H9 (cell line): ENCODE results near the gene RIPK1. TPM values are rescaled to one million over a fixed set of nuclear protein-coding genes. Genes with fewer than 3 reads are reported as not detected.

Experiments used
- DNase-seq: peaks from one replicate; pipeline ENCODE4 v3.0.0-alpha.2; 2017
- H2AFZ ChIP-seq: one replicate; pipeline ENCODE4 v1.6.1; 2013; ENCODE audit warnings: mild to moderate bottlenecking, low read length, control low read depth, moderate library complexity
- H2AK5ac ChIP-seq: 2 replicates; pipeline ENCODE4 v1.6.1; 2013; ENCODE audit warnings: low read length, control low read depth, mixed read lengths; ENCODE audit not compliant: insufficient read length
- H2BK120ac ChIP-seq: one replicate; pipeline ENCODE4 v1.6.1; 2013; ENCODE audit warnings: low read depth, mild to moderate bottlenecking, low read length, control low read depth, inconsistent platforms; ENCODE audit not compliant: poor library complexity, severe bottlenecking
- H2BK12ac ChIP-seq: 2 replicates; pipeline ENCODE4 v1.6.1; 2013; ENCODE audit warnings: low read length, control low read depth, mixed read lengths, low read depth; ENCODE audit not compliant: insufficient read length
- H2BK15ac ChIP-seq: 2 replicates; pipeline ENCODE4 v1.6.1; 2013; ENCODE audit warnings: low read depth, low read length, control low read depth
- H2BK20ac ChIP-seq: one replicate; pipeline ENCODE4 v1.6.1; 2013; ENCODE audit warnings: low read depth, mild to moderate bottlenecking, low read length, control low read depth, inconsistent platforms; ENCODE audit not compliant: poor library complexity, severe bottlenecking
- H2BK5ac ChIP-seq: 2 replicates; pipeline ENCODE4 v1.6.1; 2013; ENCODE audit warnings: low read length, control low read depth, mixed read lengths; ENCODE audit not compliant: insufficient read length
- H3K14ac ChIP-seq: 2 replicates; pipeline ENCODE4 v1.6.1; 2013; ENCODE audit warnings: low read length, control low read depth; ENCODE audit not compliant: insufficient read depth
- H3K18ac ChIP-seq: 2 replicates; pipeline ENCODE4 v1.6.1; 2013; ENCODE audit warnings: low read depth, mild to moderate bottlenecking, mixed read lengths, low read length, control low read depth; ENCODE audit not compliant: insufficient read length
- H3K23ac ChIP-seq: 2 replicates; pipeline ENCODE4 v1.6.1; 2013; ENCODE audit warnings: low read length, control low read depth, mixed read lengths, low read depth; ENCODE audit not compliant: insufficient read length
- H3K23me2 ChIP-seq: 2 replicates; pipeline ENCODE4 v1.6.1; 2013; ENCODE audit warnings: low read depth, mild to moderate bottlenecking, mixed read lengths, low read length, control low read depth; ENCODE audit not compliant: insufficient read length, poor library complexity, severe bottlenecking
- H3K27ac ChIP-seq: 2 replicates; pipeline ENCODE4 v1.5.1; 2013; ENCODE audit warnings: low read length, control low read depth, mixed read lengths, low read depth; ENCODE audit not compliant: insufficient read length
- H3K27me3 ChIP-seq: 2 replicates; pipeline ENCODE4 v1.6.1; 2013; ENCODE audit warnings: low read length, control low read depth, inconsistent platforms; ENCODE audit not compliant: insufficient read depth
- H3K4ac ChIP-seq: 2 replicates; pipeline ENCODE4 v1.6.1; 2013; ENCODE audit warnings: low read depth, mild to moderate bottlenecking, control low read depth, inconsistent platforms, low read length, moderate library complexity
- H3K4me1 ChIP-seq: 2 replicates; pipeline ENCODE4 v1.6.1; 2013; ENCODE audit warnings: low read length, control low read depth, inconsistent platforms; ENCODE audit not compliant: insufficient read depth
- H3K4me2 ChIP-seq: 2 replicates; pipeline ENCODE4 v1.6.1; 2013; ENCODE audit warnings: low read length, control low read depth, mixed read lengths; ENCODE audit not compliant: insufficient read length, insufficient read depth
- H3K56ac ChIP-seq: 2 replicates; pipeline ENCODE4 v1.6.1; 2013; ENCODE audit warnings: low read depth, mild to moderate bottlenecking, mixed read lengths, low read length, control low read depth; ENCODE audit not compliant: insufficient read length
- H3K79me1 ChIP-seq: 2 replicates; pipeline ENCODE4 v1.6.1; 2013; ENCODE audit warnings: low read depth, mild to moderate bottlenecking, moderate library complexity, low read length, control low read depth, inconsistent platforms; ENCODE audit not compliant: insufficient read depth, poor library complexity, severe bottlenecking
- H3K79me2 ChIP-seq: 2 replicates; pipeline ENCODE4 v1.6.1; 2013; ENCODE audit warnings: low read length, control low read depth, inconsistent platforms; ENCODE audit not compliant: insufficient read depth
- H3K9ac ChIP-seq: 2 replicates; pipeline ENCODE4 v1.6.1; 2013; ENCODE audit warnings: low read length, control low read depth, mixed read lengths; ENCODE audit not compliant: insufficient read length; ENCODE audit errors: extremely low read depth
- H3K9me3 ChIP-seq: one replicate; pipeline ENCODE4 v1.6.1; 2013; ENCODE audit warnings: low read depth, low read length, inconsistent platforms; ENCODE audit not compliant: control insufficient read depth
- H3T11ph ChIP-seq: one replicate; pipeline ENCODE4 v1.6.1; 2013; ENCODE audit warnings: mild to moderate bottlenecking, low read length, control low read depth, inconsistent platforms
- H4K20me1 ChIP-seq: one replicate; pipeline ENCODE4 v1.6.1; 2013; ENCODE audit not compliant: control insufficient read depth, insufficient read length, insufficient read depth
- H4K5ac ChIP-seq: 2 replicates; pipeline ENCODE4 v1.6.1; 2013; ENCODE audit warnings: low read depth, mild to moderate bottlenecking, mixed read lengths, low read length, control low read depth; ENCODE audit not compliant: insufficient read length
- H4K8ac ChIP-seq: replicated peaks from 2 replicates; pipeline ENCODE4 v1.6.1; 2013; ENCODE audit warnings: low read length, control low read depth, mixed read lengths, low read depth; ENCODE audit not compliant: insufficient read length
- H4K91ac ChIP-seq: 2 replicates; pipeline ENCODE4 v1.6.1; 2013; ENCODE audit warnings: low read depth, mild to moderate bottlenecking, moderate library complexity, mixed read lengths, low read length, control low read depth; ENCODE audit not compliant: insufficient read length
- H3K27ac Mint-ChIP-seq, 3 experiments: 2 replicates in 2 of 3; 3 replicates in 1 of 3; pipeline ENCODE4 v1.8.0; 2020 to 2021; ENCODE audit warnings: mixed read lengths in 3 of 3, mild to moderate bottlenecking in 1 of 3, moderate library complexity in 1 of 3
- H3K27me3 Mint-ChIP-seq: 2 replicates; pipeline ENCODE4 v1.8.0; 2021; ENCODE audit warnings: low read depth, mild to moderate bottlenecking, moderate library complexity, mixed read lengths
- H3K36me3 Mint-ChIP-seq, 3 experiments: 2 replicates in 2 of 3; 3 replicates in 1 of 3; pipeline ENCODE4 v1.8.0; 2020 to 2021; ENCODE audit warnings: low read depth in 3 of 3, mixed read lengths in 3 of 3; ENCODE audit not compliant: insufficient read depth in 1 of 3
- H3K4me1 Mint-ChIP-seq, 2 experiments: 2 replicates each; pipeline ENCODE4 v1.8.0; 2020; ENCODE audit warnings: mixed read lengths in 2 of 2
- H3K4me3 Mint-ChIP-seq, 2 experiments: 2 replicates in 1 of 2; 3 replicates in 1 of 2; pipeline ENCODE4 v1.8.0; 2020 to 2021; ENCODE audit warnings: mild to moderate bottlenecking in 2 of 2, mixed read lengths in 2 of 2, moderate library complexity in 1 of 2
- H3K9me3 Mint-ChIP-seq, 2 experiments: 2 replicates in 1 of 2; 3 replicates in 1 of 2; pipeline ENCODE4 v1.8.0; 2020; ENCODE audit warnings: mild to moderate bottlenecking in 2 of 2, mixed read lengths in 2 of 2, moderate library complexity in 1 of 2
- WGBS: extraction: QIAGEN DNeasy Blood & Tissue Kit; methylation state at CpG from one replicate; pipeline ENCODE4 v1.1.7; 2013; ENCODE audit warnings: missing lambda C conversion rate, low lambda C conversion rate, mixed read lengths; ENCODE audit not compliant: insufficient read length; ENCODE audit errors: extremely low coverage; 5-methylcytosine and 5-hydroxymethylcytosine counted together
- total RNA-seq: library from RNA; stranded (reverse); gene quantifications from 2 replicates; pipeline ENCODE4 v1.2.1, GENCODE V29; 2021
- TF ChIP-seq, protein P1 (sequence below): fragments of 200-600 bp; sonication (generic); conservative IDR thresholded peaks from 3 replicates; pipeline ENCODE4 v1.8.0; 2021; ENCODE audit warnings: antibody characterized with exemption, mild to moderate bottlenecking

Gene RIPK1
- total RNA-seq, 1 experiment from 2014 or later, result 24.6 TPM

DNA sequence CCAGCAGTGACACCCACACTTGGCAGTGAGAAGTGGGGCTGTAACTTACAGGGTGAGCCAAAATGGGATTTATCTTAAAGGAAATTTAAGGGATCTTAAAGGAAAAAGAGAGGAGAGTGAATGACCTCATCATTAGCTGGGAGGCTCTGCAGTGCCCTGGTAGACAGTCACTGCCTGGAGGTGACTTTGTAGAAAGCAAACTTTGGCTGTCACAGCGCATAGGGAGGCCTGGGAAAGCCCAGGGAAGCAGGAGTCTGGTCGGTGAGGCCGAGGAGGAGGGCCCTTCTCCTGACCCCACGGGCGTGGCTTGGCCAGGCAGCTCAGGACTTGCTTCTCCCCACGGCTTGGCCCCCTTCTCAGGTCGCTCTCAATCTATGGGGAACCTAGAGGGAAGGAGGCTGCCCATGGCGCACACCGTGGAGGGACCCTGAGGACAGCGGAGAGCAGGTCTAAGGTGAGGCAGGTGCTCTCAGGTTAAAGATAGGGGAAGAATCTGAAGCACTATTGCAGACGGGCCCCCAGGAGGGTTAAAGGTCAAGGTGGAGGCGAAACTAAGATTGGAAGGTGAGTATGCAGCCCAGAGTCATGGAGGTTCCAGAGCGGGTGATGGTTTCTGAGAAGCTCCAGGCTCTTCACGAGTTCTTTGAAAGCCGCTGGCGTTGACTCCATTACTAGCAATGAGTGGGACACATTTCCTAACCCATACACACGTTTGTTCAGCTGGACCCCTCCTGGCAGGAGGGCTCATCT is 15.6 kb upstream of the RIPK1 start:
- Histone ChIP-seq H3K27me3 (no peaks in the 10 kb centered on the region), H2BK20ac (no peak overlapping the region), H2BK15ac (no peak overlapping the region), H3K23ac (no peak overlapping the region), H4K20me1 (no peaks in the 10 kb centered on the region), H2AFZ (no peak overlapping the region), H3K4ac (no peak overlapping the region), H3K23me2 (peaks cover 7% of the 10 kb centered on the region), H3K18ac (no peak overlapping the region), H3K79me1 (no peaks in the 10 kb centered on the region), H4K5ac (no peak overlapping the region), H3K9me3 (no peaks in the 10 kb centered on the region), H2AK5ac (no peak overlapping the region), H2BK12ac (no peak overlapping the region), H4K91ac (no peak overlapping the region), H3K27ac (no peak overlapping the region), H3K79me2 (no peaks in the 10 kb centered on the region), H3K14ac (no peak overlapping the region), H4K8ac (no peak overlapping the region), H3K4me1 (peaks cover 3% of the 10 kb centered on the region; the same call in 1 of the 2 replicates), H3T11ph (no peak overlapping the region), H3K56ac (no peak overlapping the region), H2BK5ac (no peak overlapping the region), H3K4me2 (peak overlapping the region; percentile 99), H2BK120ac (no peak overlapping the region), H3K9ac (no peak overlapping the region)
- TF ChIP-seq, protein P1, sequence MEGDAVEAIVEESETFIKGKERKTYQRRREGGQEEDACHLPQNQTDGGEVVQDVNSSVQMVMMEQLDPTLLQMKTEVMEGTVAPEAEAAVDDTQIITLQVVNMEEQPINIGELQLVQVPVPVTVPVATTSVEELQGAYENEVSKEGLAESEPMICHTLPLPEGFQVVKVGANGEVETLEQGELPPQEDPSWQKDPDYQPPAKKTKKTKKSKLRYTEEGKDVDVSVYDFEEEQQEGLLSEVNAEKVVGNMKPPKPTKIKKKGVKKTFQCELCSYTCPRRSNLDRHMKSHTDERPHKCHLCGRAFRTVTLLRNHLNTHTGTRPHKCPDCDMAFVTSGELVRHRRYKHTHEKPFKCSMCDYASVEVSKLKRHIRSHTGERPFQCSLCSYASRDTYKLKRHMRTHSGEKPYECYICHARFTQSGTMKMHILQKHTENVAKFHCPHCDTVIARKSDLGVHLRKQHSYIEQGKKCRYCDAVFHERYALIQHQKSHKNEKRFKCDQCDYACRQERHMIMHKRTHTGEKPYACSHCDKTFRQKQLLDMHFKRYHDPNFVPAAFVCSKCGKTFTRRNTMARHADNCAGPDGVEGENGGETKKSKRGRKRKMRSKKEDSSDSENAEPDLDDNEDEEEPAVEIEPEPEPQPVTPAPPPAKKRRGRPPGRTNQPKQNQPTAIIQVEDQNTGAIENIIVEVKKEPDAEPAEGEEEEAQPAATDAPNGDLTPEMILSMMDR, result no peak
- peak overlapping the region; percentile 66 to 83 for H3K4me3 Mint-ChIP-seq
- no peaks in the 10 kb centered on the region; a peak in 1 of 7 replicates for H3K36me3 Mint-ChIP-seq
- H3K4me1 Mint-ChIP-seq, result peaks cover 31 to 35% of the 10 kb centered on the region in 2 experiments
- peak; percentile 27 for DNase-seq
- no CpG with 5 or more reads among the region's 17 CpGs for WGBS
- H3K9me3 Mint-ChIP-seq, result no peaks in the 10 kb centered on the region
- peak overlapping the region in 1 of 3 experiments; percentile 40; a peak in 1 of 7 replicates for H3K27ac Mint-ChIP-seq
- peaks cover 11% of the 10 kb centered on the region for H3K27me3 Mint-ChIP-seq
